Esophagus squamous epithelium (tissue), 5 donors: ENCODE results near the gene CASK. TPM values are rescaled to one million over a fixed set of nuclear protein-coding genes. Genes with fewer than 3 reads are reported as not detected.

Source experiments
- DNase-seq: peaks from one replicate; lab custom pipeline; 2025; lab: John Stamatoyannopoulos, UW
- H3K27ac ChIP-seq, 4 donors: fragments of 200-600 bp; sonication (generic); one replicate each; pipeline ENCODE4 v1.5.1; 2016 to 2019; ENCODE audit warnings: mild to moderate bottlenecking in 1 of 4
- H3K27me3 ChIP-seq, 4 donors: fragments of 200-600 bp; sonication (generic); 1 replicate in 3 of 4; 2 replicates in 1 of 4; pipeline versions ENCODE4 v1.5.1 to v1.6.0; 2017 to 2021; ENCODE audit warnings: antibody characterized with exemption in 1 of 4
- H3K36me3 ChIP-seq, 3 donors: fragments of 200-600 bp; sonication (generic); one replicate each; pipeline ENCODE4 v1.5.1; 2016 to 2019
- H3K4me1 ChIP-seq, 3 donors: fragments of 200-600 bp; sonication (generic); one replicate each; pipeline ENCODE4 v1.5.1; 2017 to 2019
- H3K4me3 ChIP-seq, 4 donors: fragments of 200-600 bp; sonication (generic); 1 replicate in 3 of 4; 2 replicates in 1 of 4; pipeline ENCODE4 v1.5.1; 2016 to 2019; ENCODE audit warnings: mild to moderate bottlenecking in 2 of 4, moderate library complexity in 1 of 4
- H3K9me3 ChIP-seq, 3 donors: fragments of 200-600 bp; sonication (generic); one replicate each; pipeline ENCODE4 v1.5.1; 2016 to 2019
- CTCF ChIP-seq, 6 experiments: fragments of 450-650 bp in 4 of 6; fragments of 200-600 bp in 2 of 6; sonication (generic) in 2 of 6; IDR thresholded peaks; one replicate each; pipeline ENCODE4 v1.5.1; 2016 to 2019; ENCODE audit warnings: antibody characterized with exemption in 6 of 6, mild to moderate bottlenecking in 4 of 6, moderate library complexity in 4 of 6
- POLR2A ChIP-seq, 4 donors: fragments of 450-650 bp; IDR thresholded peaks; one replicate each; pipeline ENCODE4 v1.6.1; 2017; ENCODE audit warnings: antibody characterized with exemption in 4 of 4, mild to moderate bottlenecking in 4 of 4, moderate library complexity in 3 of 4
- WGBS, 2 donors: methylation state at CpG; one replicate each; pipeline ENCODE4 v1.1.5; 2018; 5-methylcytosine and 5-hydroxymethylcytosine counted together
- intact Hi-C: fragments of 100-400 bp; cut with DNase I; formaldehyde crosslinking; loops from one replicate; pipeline ENCODE4 v1.15.0; 2022
- total RNA-seq, 4 donors: library from RNA; depleted of rRNA; stranded (reverse); fragments of >200 nt; gene quantifications; one replicate each; pipeline ENCODE4 v1.1.0, GENCODE V29; 2016
- donor health status: DM: yes; HTN: yes; CAD: no.

Gene CASK
- total RNA-seq, 4 donors from 2014 or later, result 32.3 to 57.4 (median 36.0) TPM

GRCh38 chrX:41922431-41923151, 763 bp downstream of the CASK start:
- Histone ChIP-seq H3K4me3 (peak overlapping the region; percentile 55 to 73 (median 62)), H3K4me1 (peaks cover 0 to 28% (median 0%) of the 10 kb centered on the region in 3 donors), H3K9me3 (no peaks in the 10 kb centered on the region), H3K27me3 (no peaks in the 10 kb centered on the region), H3K36me3 (no peaks in the 10 kb centered on the region), H3K27ac (peak overlapping the region; percentile 84 to 93 (median 90))
- DNase-seq, result no peak
- intact Hi-C loops, result no loop called here
- 0 to 35% methylated on average over 1 to 10 of the region's 48 CpGs for WGBS, 2 donors
- no peak for TF ChIP-seq POLR2A (IDR thresholded peaks at IDR 0.05)
- no peak for TF ChIP-seq CTCF (IDR thresholded peaks at IDR 0.05)

GRCh38 chrX:41921492-41922430, 1.6 kb downstream of the CASK start:
- intact Hi-C loops, result no loop called here
- Histone ChIP-seq H3K4me3 (peak overlapping the region; percentile 55 to 73 (median 62)), H3K4me1 (peaks cover 0 to 34% (median 0%) of the 10 kb centered on the region in 3 donors), H3K9me3 (no peaks in the 10 kb centered on the region), H3K27me3 (no peaks in the 10 kb centered on the region), H3K36me3 (no peaks in the 10 kb centered on the region), H3K27ac (peak overlapping the region; percentile 84 to 93 (median 90))
- 2 to 36% methylated on average over 13 of the region's 13 CpGs for WGBS, 2 donors
- no peak for TF ChIP-seq CTCF (IDR thresholded peaks at IDR 0.05)
- DNase-seq, result no peak

- Histone ChIP-seq H3K9me3 (no peaks in the 10 kb centered on the region), H3K4me1 (peaks cover 0 to 39% (median 0%) of the 10 kb centered on the region in 3 donors), H3K36me3 (no peaks in the 10 kb centered on the region), H3K27ac (no peak overlapping the region), H3K4me3 (peak overlapping the region in 1 of 4 donors; percentile 13), H3K27me3 (no peaks in the 10 kb centered on the region)
- intact Hi-C loops, result no loop called here
- no peak for TF ChIP-seq POLR2A (IDR thresholded peaks at IDR 0.05)
- WGBS, 2 donors, result 65 to 75% methylated on average over 2 of the region's 2 CpGs
- no peak for DNase-seq
Measured at GRCh38 chrX:41919870-41920269, 3.5 kb downstream of the CASK start.

GRCh38 chrX:41917517-41917916, 5.8 kb downstream of the CASK start:
- no peaks in the 10 kb centered on the region for H3K36me3 ChIP-seq
- TF ChIP-seq CTCF (IDR thresholded peaks at IDR 0.05) (no peak), POLR2A (IDR thresholded peaks at IDR 0.05) (no peak)
- DNase-seq, result no peak
- 68 to 70% methylated on average over 5 of the region's 5 CpGs for WGBS, 2 donors
- H3K9me3 ChIP-seq, result no peaks in the 10 kb centered on the region
- no peak overlapping the region for H3K27ac ChIP-seq
- peak overlapping the region in 1 of 4 donors; percentile 2 for H3K4me3 ChIP-seq
- peaks cover 0 to 34% (median 0%) of the 10 kb centered on the region in 3 donors for H3K4me1 ChIP-seq
- no peaks in the 10 kb centered on the region for H3K27me3 ChIP-seq
- intact Hi-C loops, result no loop called here

- Histone ChIP-seq H3K9me3 (no peaks in the 10 kb centered on the region), H3K4me1 (peaks cover 0 to 11% (median 0%) of the 10 kb centered on the region in 3 donors), H3K27ac (no peak overlapping the region), H3K27me3 (no peaks in the 10 kb centered on the region), H3K4me3 (no peak overlapping the region), H3K36me3 (no peaks in the 10 kb centered on the region)
- 73 to 78% methylated on average over 1 of the region's 1 CpG for WGBS, 2 donors
- DNase-seq, result no peak
- TF ChIP-seq POLR2A (IDR thresholded peaks at IDR 0.05) (no peak), CTCF (IDR thresholded peaks at IDR 0.05) (no peak)
- intact Hi-C loops, result no loop called here
Measured at GRCh38 chrX:41913476-41913875, 9.9 kb downstream of the CASK start.
